HepG2 (cell line): ENCODE measurements around the gene SAMMSON. TPM values are rescaled to one million over a fixed set of nuclear protein-coding genes. Genes with fewer than 3 reads are reported as not detected.

Experiments used
- ATAC-seq: fragments of 200-7000 bp; cut with Tn5 transposase; 3 replicates; pipeline ENCODE4 v1.9.1; 2020; ENCODE audit warnings: mild to moderate bottlenecking, moderate library complexity
- BruUV-seq: library from RNA; stranded (reverse); fragments of 400-500 nt; replicated peaks from 2 replicates; lab custom pipeline; 2021; lab: Mats Ljungman, UMichigan
- CTCF ChIA-PET: fragments of 300-600 bp; formaldehyde crosslinking; extraction: SDS; loops from one replicate; lab custom pipeline; 2021; ENCODE audit warnings: low total read pairs, inconsistent platforms, low intra/inter-chr PET ratio; lab: Yijun Ruan, JAX
- POLR2A ChIA-PET: fragments of 350-600 bp; sonication (Branson Sonifier 250); formaldehyde crosslinking; loops from one replicate; lab custom pipeline; 2020; ENCODE audit warnings: antibody characterized with exemption, inconsistent platforms; lab: Yijun Ruan, JAX
- DNase-seq: peaks from one replicate; pipeline ENCODE4 v3.0.0-alpha.2; 2015; ENCODE audit warnings: low spot score
- FAIRE-seq: peaks from 3 replicates; lab custom pipeline; 2011; peaks lifted over from hg19 to GRCh38; lab: Jason Lieb, UNC
- H2AFZ ChIP-seq: one replicate; pipeline ENCODE4 v1.6.1; 2011; ENCODE audit warnings: low read length, inconsistent platforms
- H3K27ac ChIP-seq: fragments of 300-600 bp; 3 replicates; pipeline ENCODE4 v1.8.0; 2011; ENCODE audit warnings: mixed run types, mild to moderate bottlenecking, mixed read lengths, low read length, inconsistent platforms; ENCODE audit not compliant: insufficient read depth; ENCODE audit errors: extremely low read length
- H3K27me3 ChIP-seq, 2 experiments: fragments of 200-600 bp in 1 of 2; 2 replicates in 1 of 2; 3 replicates in 1 of 2; pipeline versions ENCODE4 v1.6.0 to v1.8.0; 2011; ENCODE audit warnings: low read length in 2 of 2, mild to moderate bottlenecking in 2 of 2, moderate library complexity in 2 of 2, inconsistent platforms in 1 of 2; ENCODE audit not compliant: insufficient read depth in 2 of 2, control insufficient read depth in 1 of 2
- H3K36me3 ChIP-seq, 2 experiments: fragments of 200-600 bp in 1 of 2; replicated peaks in 1 of 2; 2 replicates in 1 of 2; 3 replicates in 1 of 2; pipeline versions ENCODE4 v1.5.1 to v1.8.0; 2011; ENCODE audit warnings: low read length in 2 of 2, inconsistent platforms in 1 of 2; ENCODE audit not compliant: insufficient read depth in 2 of 2, control insufficient read depth in 1 of 2
- H3K4me1 ChIP-seq: 2 replicates; pipeline ENCODE4 v1.5.1; 2012; ENCODE audit warnings: low read length, inconsistent platforms; ENCODE audit not compliant: insufficient read depth
- H3K4me2 ChIP-seq: 2 replicates; pipeline ENCODE4 v1.6.0; 2011; ENCODE audit warnings: low read depth, low read length, inconsistent platforms
- H3K4me3 ChIP-seq, 3 experiments: fragments of 200-600 bp in 1 of 3; sonication (generic), shearing (Covaris generic) in 1 of 3; replicated peaks in 1 of 3; 2 replicates each; pipeline ENCODE4 v1.5.1; 2011 to 2016; ENCODE audit warnings: low read length in 3 of 3, inconsistent platforms in 2 of 3, low read depth in 2 of 3, mild to moderate bottlenecking in 2 of 3, control low read depth in 1 of 3, mixed read lengths in 1 of 3; ENCODE audit not compliant: insufficient read depth in 1 of 3
- H3K79me2 ChIP-seq: one replicate; pipeline ENCODE4 v1.6.1; 2011; ENCODE audit warnings: low read length, inconsistent platforms; ENCODE audit not compliant: insufficient read depth
- H3K9ac ChIP-seq: 2 replicates; pipeline ENCODE4 v1.6.0; 2011; ENCODE audit warnings: mild to moderate bottlenecking, low read depth, low read length, inconsistent platforms; ENCODE audit not compliant: insufficient read depth
- H3K9me3 ChIP-seq: 2 replicates; pipeline ENCODE4 v1.5.1; 2012; ENCODE audit warnings: mild to moderate bottlenecking, low read length
- H4K20me1 ChIP-seq: 2 replicates; pipeline ENCODE4 v1.6.0; 2011; ENCODE audit warnings: inconsistent platforms, mild to moderate bottlenecking, low read length, moderate library complexity; ENCODE audit not compliant: insufficient read depth
- FOXP4 ChIP-seq: sonication (generic); formaldehyde crosslinking; IDR thresholded peaks from 2 replicates; pipeline ENCODE4 v1.4.0; 2020; ENCODE audit warnings: missing genetic modification reagents
- JUN ChIP-seq: sonication (generic); formaldehyde crosslinking; IDR thresholded peaks from 2 replicates; pipeline ENCODE4 v1.4.0; 2020; ENCODE audit warnings: mild to moderate bottlenecking, missing genetic modification reagents
- STAG1 ChIP-seq: sonication (generic); formaldehyde crosslinking; IDR thresholded peaks from 2 replicates; pipeline ENCODE4 v1.4.0; 2020; ENCODE audit warnings: missing genetic modification reagents
- ZNF225 ChIP-seq: sonication (generic); formaldehyde crosslinking; IDR thresholded peaks from 2 replicates; pipeline ENCODE4 v1.4.0; 2020; ENCODE audit warnings: mild to moderate bottlenecking, missing genetic modification reagents
- WGBS: methylation state at CpG from one replicate; pipeline ENCODE4 v1.1.6; 2017; ENCODE audit warnings: low lambda C conversion rate; 5-methylcytosine and 5-hydroxymethylcytosine counted together
- in situ Hi-C: cut with HindIII; loops from 2 replicates; pipeline ENCODE4 v1.10.0; 2017; ENCODE audit warnings: low pct_unique_long_range_greater_than_20kb; ENCODE audit not compliant: extremely low pct_ligation_motif_present
- intact Hi-C: fragments of 100-400 bp; cut with micrococcal nuclease; formaldehyde crosslinking; loops from one replicate; pipeline ENCODE4 v1.10.0; 2022; ENCODE audit not compliant: unreplicated experiment
- polyA plus RNA-seq, 8 experiments: library from polyadenylated mRNA; depleted of rRNA in 3 of 8; stranded (reverse) in 7 of 8; unstranded in 1 of 8; fragments of >200 nt; fragmentation: Illumina TruSeq in 4 of 8; extraction: Trizol in 4 of 8; gene quantifications; 2 replicates each; pipeline versions ENCODE4 v1.2.1 to v1.2.3, GENCODE V29; 2011 to 2016; ENCODE audit warnings: low read depth in 4 of 8, missing spikeins in 1 of 8, mixed read lengths in 1 of 8; ENCODE audit not compliant: insufficient read depth in 1 of 8
- total RNA-seq, 5 experiments: library from RNA; depleted of rRNA; stranded (reverse); fragments of >200 nt; fragmentation: Illumina TruSeq; extraction: Trizol; gene quantifications; 2 replicates each; pipeline ENCODE4 v1.2.3, GENCODE V29; 2016; ENCODE audit warnings: low read depth in 1 of 5

SAMMSON gene
- total and polyA plus RNA-seq, 2 of the 13 experiments (the other 11 are each of a cell fraction or from before 2014, with no cell fraction given) = not detected

GRCh38 chr3:70086336-70086735 is 86.8 kb downstream of the SAMMSON start:
- H4K20me1 ChIP-seq = no peaks in the 10 kb centered on the region
- no peak for FAIRE-seq
- H3K79me2 ChIP-seq = no peaks in the 10 kb centered on the region
- DNase-seq = no peak
- in situ Hi-C loops = no loop called here
- H2AFZ ChIP-seq = no peak overlapping the region
- no peaks in the 10 kb centered on the region for H3K4me1 ChIP-seq
- BruUV-seq = no TSS peak
- no peak for ATAC-seq
- no peaks in the 10 kb centered on the region; a peak in 1 of 5 replicates for H3K27me3 ChIP-seq
- WGBS = 4% methylated on average over 2 of the region's 2 CpGs
- no peak overlapping the region for H3K27ac ChIP-seq
- TF ChIP-seq JUN (CRISPR knock-in tag) (no peak), ZNF225 (CRISPR knock-in tag) (no peak)
- no peaks in the 10 kb centered on the region for H3K36me3 ChIP-seq
- no peak overlapping the region for H3K4me2 ChIP-seq
- H3K9me3 ChIP-seq = no peaks in the 10 kb centered on the region
- ChIA-PET POLR2A (no interaction called here), CTCF (no interaction called here)
- intact Hi-C loops = no loop called here
- no peak overlapping the region for H3K9ac ChIP-seq
- no peak overlapping the region for H3K4me3 ChIP-seq

GRCh38 chr3:70090322-70090913 is 90.9 kb downstream of the SAMMSON start:
- in situ Hi-C loops = no loop called here

More at GRCh38 chr3:70090322-70090913, 90.9 kb downstream of the SAMMSON start:
- FAIRE-seq (peak; percentile 71), DNase-seq (no peak), ATAC-seq (no peak)
- Histone ChIP-seq H3K36me3 (no peaks in the 10 kb centered on the region), H2AFZ (no peak overlapping the region), H3K27me3 (no peaks in the 10 kb centered on the region), H3K4me1 (no peaks in the 10 kb centered on the region), H3K27ac (no peak overlapping the region), H3K4me2 (no peak overlapping the region), H3K9ac (no peak overlapping the region), H3K79me2 (no peaks in the 10 kb centered on the region), H4K20me1 (no peaks in the 10 kb centered on the region), H3K4me3 (no peak overlapping the region), H3K9me3 (no peaks in the 10 kb centered on the region)
- intact Hi-C loops = loop anchor here (1.0 kb wide), 1 partner anchor 269 kb away; no protein-coding TSS in a partner anchor
- POLR2A ChIA-PET = no interaction called here
- no peak for TF ChIP-seq FOXP4 (CRISPR knock-in tag)
- peak; percentile 42 for TF ChIP-seq STAG1
- WGBS = under 1% methylated on average over 3 of the region's 3 CpGs
- CTCF ChIA-PET = interaction anchor here (1.2 kb wide), 1 partner anchor 269 kb away, joined by 5 read pairs; no protein-coding TSS in a partner anchor
- BruUV-seq = no TSS peak
